Activated CD4-positive, alpha-beta T cell treated with anti-CD3 and anti-CD28 coated beads for 4 hours (primary cell): ENCODE data around the gene SLC39A11.

Source experiments
- DNase-seq, 2 donors: peaks; one replicate each; pipeline ENCODE4 v3.0.0-alpha.2; 2020

The SLC39A11 gene

GRCh38 chr17:73039282-73039681 lies 53.2 kb downstream of the SLC39A11 start:
- DNase-seq, result no peak

- DNase-seq, result no peak
Measured at GRCh38 chr17:73031472-73031871, 61.0 kb downstream of the SLC39A11 start.

GRCh38 chr17:73030995-73031394 lies 61.5 kb downstream of the SLC39A11 start:
- no peak for DNase-seq

GRCh38 chr17:73030501-73030921 lies 62.0 kb downstream of the SLC39A11 start:
- no peak for DNase-seq

GRCh38 chr17:73029991-73030390 lies 62.5 kb downstream of the SLC39A11 start:
- no peak for DNase-seq

GRCh38 chr17:73029021-73029420 lies 63.5 kb downstream of the SLC39A11 start:
- DNase-seq, result no peak

GRCh38 chr17:73028299-73028755 lies 64.2 kb downstream of the SLC39A11 start:
- DNase-seq, result no peak

- DNase-seq, result no peak
Measured at GRCh38 chr17:73027130-73027741, 65.3 kb downstream of the SLC39A11 start.

- no peak for DNase-seq
Measured at GRCh38 chr17:73025041-73025560, 67.4 kb downstream of the SLC39A11 start.

GRCh38 chr17:73023759-73024158 lies 68.7 kb downstream of the SLC39A11 start:
- no peak for DNase-seq

GRCh38 chr17:73022694-73023093 lies 69.8 kb downstream of the SLC39A11 start:
- no peak for DNase-seq

GRCh38 chr17:73021771-73022170 lies 70.7 kb downstream of the SLC39A11 start:
- DNase-seq, result no peak

GRCh38 chr17:73020110-73020509 lies 72.4 kb downstream of the SLC39A11 start:
- no peak for DNase-seq

- DNase-seq, result no peak
Measured at GRCh38 chr17:73018599-73018998, 73.9 kb downstream of the SLC39A11 start.

GRCh38 chr17:73017658-73018057 lies 74.8 kb downstream of the SLC39A11 start:
- no peak for DNase-seq

GRCh38 chr17:73015722-73016276 lies 76.7 kb downstream of the SLC39A11 start:
- DNase-seq, result no peak

GRCh38 chr17:73013816-73014663 lies 78.4 kb downstream of the SLC39A11 start:
- no peak for DNase-seq

- no peak for DNase-seq
Measured at GRCh38 chr17:73013301-73013700, 79.2 kb downstream of the SLC39A11 start.

GRCh38 chr17:73011016-73011486 lies 81.4 kb downstream of the SLC39A11 start:
- DNase-seq, result no peak

- no peak for DNase-seq
Measured at GRCh38 chr17:73010414-73010813, 82.1 kb downstream of the SLC39A11 start.

- DNase-seq, result no peak
Measured at GRCh38 chr17:73007407-73007806, 85.1 kb downstream of the SLC39A11 start.

GRCh38 chr17:73005360-73005759 lies 87.1 kb downstream of the SLC39A11 start:
- DNase-seq, result no peak

- DNase-seq, result no peak
Measured at GRCh38 chr17:73003487-73003886, 89.0 kb downstream of the SLC39A11 start.

- no peak for DNase-seq
Measured at GRCh38 chr17:73000832-73001231, 91.7 kb downstream of the SLC39A11 start.
